ENCODE data around the gene SIGMAR1.

SIGMAR1 gene

GRCh38 chr9:34592895-34593601 lies 44.5 kb downstream of the SIGMAR1 start:
- Histone ChIP-seq H3K4me3 (ENCODE audit: low read depth in 1 of 5, low read length in 5 of 5) (no peak overlapping the region), H3K27me3 (ENCODE audit: control insufficient read depth in 5 of 5, insufficient read depth in 4 of 5, low read length in 5 of 5) (peaks cover 0 to 13% (median 12%) of the 10 kb centered on the region in 5 donors), H3K9ac (ENCODE audit: low read length in 5 of 5) (peak overlapping the region in 4 of 5 donors; percentile 21 to 74 (median 59)), H3K4me1 (ENCODE audit: control insufficient read depth in 5 of 5, insufficient read depth in 5 of 5, low read length in 5 of 5) (peaks cover 7 to 92% (median 82%) of the 10 kb centered on the region in 5 donors), H3K27ac (ENCODE audit: low read depth, low read length) (peak overlapping the region; percentile 95), H3K36me3 (ENCODE audit: control insufficient read depth in 5 of 5, insufficient read depth in 5 of 5, low read length in 5 of 5) (no peaks in the 10 kb centered on the region), H3K9me3 (ENCODE audit: control insufficient read depth in 5 of 5, low read length in 5 of 5) (no peaks in the 10 kb centered on the region)

GRCh38 chr9:34591917-34592866 lies 45.4 kb downstream of the SIGMAR1 start:
- Histone ChIP-seq H3K27ac (ENCODE audit: low read depth, low read length) (peak overlapping the region; percentile 95), H3K9me3 (ENCODE audit: control insufficient read depth in 5 of 5, low read length in 5 of 5) (no peaks in the 10 kb centered on the region), H3K9ac (ENCODE audit: low read length in 5 of 5) (peak overlapping the region in 3 of 5 donors; percentile 31 to 85 (median 73)), H3K4me3 (ENCODE audit: low read depth in 1 of 5, low read length in 5 of 5) (peak overlapping the region in 4 of 5 donors; percentile 6 to 71 (median 55)), H3K36me3 (ENCODE audit: control insufficient read depth in 5 of 5, insufficient read depth in 5 of 5, low read length in 5 of 5) (no peaks in the 10 kb centered on the region), H3K4me1 (ENCODE audit: control insufficient read depth in 5 of 5, insufficient read depth in 5 of 5, low read length in 5 of 5) (peaks cover 5 to 92% (median 86%) of the 10 kb centered on the region in 5 donors), H3K27me3 (ENCODE audit: control insufficient read depth in 5 of 5, insufficient read depth in 4 of 5, low read length in 5 of 5) (peaks cover 0 to 17% (median 12%) of the 10 kb centered on the region in 5 donors)

GRCh38 chr9:34591248-34591916 lies 46.2 kb downstream of the SIGMAR1 start:
- Histone ChIP-seq H3K27me3 (ENCODE audit: control insufficient read depth in 5 of 5, insufficient read depth in 4 of 5, low read length in 5 of 5) (peaks cover 0 to 18% (median 12%) of the 10 kb centered on the region in 5 donors), H3K27ac (ENCODE audit: low read depth, low read length) (peak overlapping the region; percentile 95), H3K4me3 (ENCODE audit: low read depth in 1 of 5, low read length in 5 of 5) (peak overlapping the region; percentile 44 to 71 (median 66)), H3K4me1 (ENCODE audit: control insufficient read depth in 5 of 5, insufficient read depth in 5 of 5, low read length in 5 of 5) (peaks cover 4 to 92% (median 85%) of the 10 kb centered on the region in 5 donors), H3K9me3 (ENCODE audit: control insufficient read depth in 5 of 5, low read length in 5 of 5) (no peaks in the 10 kb centered on the region), H3K36me3 (ENCODE audit: control insufficient read depth in 5 of 5, insufficient read depth in 5 of 5, low read length in 5 of 5) (no peaks in the 10 kb centered on the region), H3K9ac (ENCODE audit: low read length in 5 of 5) (peak overlapping the region; percentile 19 to 85 (median 49))

GRCh38 chr9:34590381-34591247 lies 47.0 kb downstream of the SIGMAR1 start:
- peak overlapping the region; percentile 44 to 71 (median 66) for H3K4me3 ChIP-seq (ENCODE audit: low read depth in 1 of 5, low read length in 5 of 5)
- H3K9me3 ChIP-seq (ENCODE audit: control insufficient read depth in 5 of 5, low read length in 5 of 5), result no peaks in the 10 kb centered on the region
- peaks cover 0 to 23% (median 19%) of the 10 kb centered on the region in 5 donors for H3K27me3 ChIP-seq (ENCODE audit: control insufficient read depth in 5 of 5, insufficient read depth in 4 of 5, low read length in 5 of 5)
- peak overlapping the region; percentile 19 to 85 (median 70) for H3K9ac ChIP-seq (ENCODE audit: low read length in 5 of 5)
- no peaks in the 10 kb centered on the region for H3K36me3 ChIP-seq (ENCODE audit: control insufficient read depth in 5 of 5, insufficient read depth in 5 of 5, low read length in 5 of 5)
- H3K4me1 ChIP-seq (ENCODE audit: control insufficient read depth in 5 of 5, insufficient read depth in 5 of 5, low read length in 5 of 5), result peaks cover 4 to 94% (median 87%) of the 10 kb centered on the region in 5 donors
- H3K27ac ChIP-seq (ENCODE audit: low read depth, low read length), result peak overlapping the region; percentile 95

- peak within 1 kb of the TSS; percentile 95 for H3K27ac ChIP-seq (ENCODE audit: low read depth, low read length)
Observed at GRCh38 chr9:34589636-34590380, 47.8 kb downstream of the SIGMAR1 start, which contains the start of gene CNTFR. TSS of gene CNTFR (minus strand) at chr9:34589724. CDS start at chr9:34568981, 20,743 bp downstream.

GRCh38 chr9:34588671-34589635 lies 48.6 kb downstream of the SIGMAR1 start:
- peak overlapping the region in 4 of 5 donors; percentile 33 to 69 (median 44) for H3K9ac ChIP-seq (ENCODE audit: low read length in 5 of 5)
- peak overlapping the region; percentile 61 for H3K27ac ChIP-seq (ENCODE audit: low read depth, low read length)
- no peaks in the 10 kb centered on the region for H3K9me3 ChIP-seq (ENCODE audit: control insufficient read depth in 5 of 5, low read length in 5 of 5)
- peaks cover 4 to 89% (median 80%) of the 10 kb centered on the region in 5 donors for H3K4me1 ChIP-seq (ENCODE audit: control insufficient read depth in 5 of 5, insufficient read depth in 5 of 5, low read length in 5 of 5)
- peaks cover 0 to 28% (median 23%) of the 10 kb centered on the region in 5 donors for H3K27me3 ChIP-seq (ENCODE audit: control insufficient read depth in 5 of 5, insufficient read depth in 4 of 5, low read length in 5 of 5)
- H3K4me3 ChIP-seq (ENCODE audit: low read depth in 1 of 5, low read length in 5 of 5), result peak overlapping the region; percentile 60 to 82 (median 71)
- H3K36me3 ChIP-seq (ENCODE audit: control insufficient read depth in 5 of 5, insufficient read depth in 5 of 5, low read length in 5 of 5), result no peaks in the 10 kb centered on the region

More at GRCh38 chr9:34589636-34590380, 47.8 kb downstream of the SIGMAR1 start, which contains the start of gene CNTFR:
- Histone ChIP-seq H3K9me3 (ENCODE audit: control insufficient read depth in 5 of 5, low read length in 5 of 5) (no peaks in the 10 kb centered on the region), H3K36me3 (ENCODE audit: control insufficient read depth in 5 of 5, insufficient read depth in 5 of 5, low read length in 5 of 5) (no peaks in the 10 kb centered on the region), H3K9ac (ENCODE audit: low read length in 5 of 5) (peak within 1 kb of the TSS; percentile 31 to 85 (median 70)), H3K27me3 (ENCODE audit: control insufficient read depth in 5 of 5, insufficient read depth in 4 of 5, low read length in 5 of 5) (peaks cover 0 to 26% (median 23%) of the 10 kb centered on the region in 5 donors), H3K4me3 (ENCODE audit: low read depth in 1 of 5, low read length in 5 of 5) (peak within 1 kb of the TSS; percentile 60 to 82 (median 71)), H3K4me1 (ENCODE audit: control insufficient read depth in 5 of 5, insufficient read depth in 5 of 5, low read length in 5 of 5) (peaks cover 4 to 94% (median 88%) of the 10 kb centered on the region in 5 donors)

GRCh38 chr9:34587271-34587670 lies 50.3 kb downstream of the SIGMAR1 start:
- H3K27me3 ChIP-seq (ENCODE audit: control insufficient read depth in 5 of 5, insufficient read depth in 4 of 5, low read length in 5 of 5), result peaks cover 0 to 21% (median 19%) of the 10 kb centered on the region in 5 donors
- H3K9me3 ChIP-seq (ENCODE audit: control insufficient read depth in 5 of 5, low read length in 5 of 5), result no peaks in the 10 kb centered on the region
- no peak overlapping the region for H3K9ac ChIP-seq (ENCODE audit: low read length in 5 of 5)
- H3K4me3 ChIP-seq (ENCODE audit: low read depth in 1 of 5, low read length in 5 of 5), result peak overlapping the region in 2 of 5 donors; percentile 9 to 82
- H3K36me3 ChIP-seq (ENCODE audit: control insufficient read depth in 5 of 5, insufficient read depth in 5 of 5, low read length in 5 of 5), result no peaks in the 10 kb centered on the region
- H3K4me1 ChIP-seq (ENCODE audit: control insufficient read depth in 5 of 5, insufficient read depth in 5 of 5, low read length in 5 of 5), result peaks cover 4 to 83% (median 67%) of the 10 kb centered on the region in 5 donors
- no peak overlapping the region for H3K27ac ChIP-seq (ENCODE audit: low read depth, low read length)
